Lower leg skin (tissue), 3 donors: Measurements from ENCODE around the gene COL9A3.

Experiments
- POLR2A ChIP-seq, 2 donors: fragments of 450-650 bp; IDR thresholded peaks; one replicate each; pipeline ENCODE4 v1.6.1; 2016 to 2017; ENCODE audit warnings: antibody characterized with exemption in 2 of 2, mild to moderate bottlenecking in 1 of 2, moderate library complexity in 1 of 2
- TF ChIP-seq, protein P1 (sequence below), 3 donors: fragments of 450-650 bp; IDR thresholded peaks; one replicate each; pipeline ENCODE4 v1.5.1; 2016; ENCODE audit warnings: antibody characterized with exemption in 3 of 3, mild to moderate bottlenecking in 3 of 3, moderate library complexity in 2 of 3

DNA sequence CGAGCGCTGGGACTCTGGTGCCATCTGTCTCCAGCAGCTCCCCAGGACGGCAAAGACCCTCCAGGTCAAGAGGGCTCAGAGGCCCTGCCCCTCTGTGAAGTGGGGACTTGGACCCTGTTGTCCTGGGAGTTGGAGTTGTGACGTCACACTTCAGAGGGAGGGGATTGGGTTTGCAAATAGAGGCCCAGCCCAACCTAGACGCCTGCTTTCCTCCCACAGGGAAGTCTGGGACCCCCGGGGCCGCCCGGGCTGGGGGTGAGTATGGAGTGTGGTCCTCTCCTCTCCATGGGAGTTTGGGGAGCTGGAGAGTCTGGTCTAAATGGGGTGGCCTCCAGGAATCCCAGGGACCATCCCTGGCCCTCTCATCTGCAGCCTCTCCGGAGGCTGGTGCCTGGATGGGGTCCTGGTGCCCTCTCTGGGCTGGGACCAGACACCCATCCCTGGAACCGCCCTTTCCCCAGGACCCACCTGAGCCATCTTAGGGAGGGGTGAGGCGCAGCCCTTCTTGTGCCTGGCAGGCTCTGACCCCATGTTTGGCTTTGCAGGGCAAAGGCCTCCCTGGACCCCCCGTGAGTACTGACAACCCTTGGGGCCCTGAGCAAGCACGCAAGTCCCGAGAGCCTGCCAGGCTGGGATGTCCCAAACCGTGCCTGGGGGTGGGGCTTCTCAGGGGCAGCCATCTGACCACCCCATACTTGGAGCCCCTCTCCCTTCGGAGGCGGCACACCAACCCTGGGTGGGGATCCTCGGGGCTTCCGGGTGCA, 4.3 kb downstream of the COL9A3 start:
- no peak for TF ChIP-seq POLR2A (IDR thresholded peaks at IDR 0.05)
- TF ChIP-seq, protein P1, sequence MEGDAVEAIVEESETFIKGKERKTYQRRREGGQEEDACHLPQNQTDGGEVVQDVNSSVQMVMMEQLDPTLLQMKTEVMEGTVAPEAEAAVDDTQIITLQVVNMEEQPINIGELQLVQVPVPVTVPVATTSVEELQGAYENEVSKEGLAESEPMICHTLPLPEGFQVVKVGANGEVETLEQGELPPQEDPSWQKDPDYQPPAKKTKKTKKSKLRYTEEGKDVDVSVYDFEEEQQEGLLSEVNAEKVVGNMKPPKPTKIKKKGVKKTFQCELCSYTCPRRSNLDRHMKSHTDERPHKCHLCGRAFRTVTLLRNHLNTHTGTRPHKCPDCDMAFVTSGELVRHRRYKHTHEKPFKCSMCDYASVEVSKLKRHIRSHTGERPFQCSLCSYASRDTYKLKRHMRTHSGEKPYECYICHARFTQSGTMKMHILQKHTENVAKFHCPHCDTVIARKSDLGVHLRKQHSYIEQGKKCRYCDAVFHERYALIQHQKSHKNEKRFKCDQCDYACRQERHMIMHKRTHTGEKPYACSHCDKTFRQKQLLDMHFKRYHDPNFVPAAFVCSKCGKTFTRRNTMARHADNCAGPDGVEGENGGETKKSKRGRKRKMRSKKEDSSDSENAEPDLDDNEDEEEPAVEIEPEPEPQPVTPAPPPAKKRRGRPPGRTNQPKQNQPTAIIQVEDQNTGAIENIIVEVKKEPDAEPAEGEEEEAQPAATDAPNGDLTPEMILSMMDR (IDR thresholded peaks at IDR 0.05), result no peak
